VCaP (cell line): ENCODE data around the gene NUDT3.

Experiments
- H3K27ac ChIP-seq: fragments of 450-650 bp; 2 replicates; pipeline ENCODE4 v1.5.1; 2017
- CTCF ChIP-seq: fragments of 450-650 bp; conservative IDR thresholded peaks from 2 replicates; pipeline ENCODE4 v1.5.1; 2017; ENCODE audit warnings: mild to moderate bottlenecking, moderate library complexity

Gene NUDT3

GRCh38 chr6:34310817-34311216 lies 81.7 kb downstream of the NUDT3 start:
- TF ChIP-seq CTCF, result no peak
- H3K27ac ChIP-seq, result no peak overlapping the region

- no peak overlapping the region for H3K27ac ChIP-seq
- TF ChIP-seq CTCF, result no peak
These were observed 84.0 kb downstream of the NUDT3 start for GRCh38 chr6:34308483-34308882.

DNA sequence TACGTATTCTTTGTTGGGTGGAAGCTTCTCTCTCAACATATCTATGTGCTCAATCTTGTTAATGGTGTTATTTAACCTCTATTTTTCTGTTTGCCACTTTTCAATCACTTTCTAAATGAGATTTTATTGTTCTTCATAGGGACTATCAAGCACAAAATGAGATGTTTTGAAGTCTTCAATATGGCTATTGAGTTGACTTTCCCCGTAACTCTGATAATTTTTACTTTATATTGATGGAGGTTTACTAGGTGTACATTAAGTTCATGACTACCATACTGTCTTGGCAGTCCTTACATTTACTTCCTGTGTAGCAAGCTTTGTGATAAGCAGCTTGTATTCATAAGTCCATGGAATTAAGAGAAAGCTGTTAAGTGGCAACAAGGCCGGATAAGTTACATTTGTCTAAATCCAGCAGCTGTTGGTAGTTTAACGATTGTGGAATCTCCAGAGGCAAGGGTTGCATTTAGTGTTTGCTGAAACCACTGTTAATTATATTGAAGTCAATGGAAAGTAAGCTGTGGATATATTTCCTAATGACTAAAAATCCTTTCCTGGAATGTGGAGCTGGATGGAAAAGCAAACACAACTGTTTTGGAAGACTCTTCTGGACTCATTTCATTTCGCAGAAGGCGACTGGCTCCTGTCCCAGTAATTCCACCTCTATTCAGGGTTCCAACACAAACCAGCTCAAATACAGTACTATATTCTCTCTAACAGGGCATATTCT lies 86.3 kb downstream of the NUDT3 start:
- H3K27ac ChIP-seq, result peak overlapping the region; percentile 0; the same call in 1 of the 2 replicates
- TF ChIP-seq CTCF, result no peak

- peak overlapping the region; percentile 0; the same call in 1 of the 2 replicates for H3K27ac ChIP-seq
- TF ChIP-seq CTCF, result no peak
These were observed 87.0 kb downstream of the NUDT3 start for GRCh38 chr6:34305497-34305896.

DNA sequence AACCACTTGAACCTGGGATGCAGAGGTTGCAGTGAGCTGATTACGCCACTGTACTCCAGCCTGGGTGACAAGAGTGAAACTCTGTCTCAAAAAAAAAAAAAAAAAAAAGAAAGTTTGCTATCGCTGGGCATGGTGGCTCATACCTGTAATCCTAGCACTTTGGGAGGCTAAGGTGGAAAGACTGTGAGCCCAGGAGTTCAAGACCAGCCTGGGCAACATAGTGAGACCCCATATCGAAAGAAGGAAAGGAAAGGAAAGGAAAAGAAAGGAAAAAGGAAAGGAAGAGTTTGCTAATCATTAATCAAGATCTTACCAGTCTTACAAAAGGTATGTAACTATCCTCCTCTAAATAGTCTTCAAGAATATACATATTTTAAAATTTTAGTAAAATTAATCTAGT lies 88.3 kb downstream of the NUDT3 start:
- peak overlapping the region; percentile 81 for H3K27ac ChIP-seq
- no peak for TF ChIP-seq CTCF

- TF ChIP-seq CTCF, result no peak
These were observed 89.5 kb downstream of the NUDT3 start for GRCh38 chr6:34302929-34303328.

DNA sequence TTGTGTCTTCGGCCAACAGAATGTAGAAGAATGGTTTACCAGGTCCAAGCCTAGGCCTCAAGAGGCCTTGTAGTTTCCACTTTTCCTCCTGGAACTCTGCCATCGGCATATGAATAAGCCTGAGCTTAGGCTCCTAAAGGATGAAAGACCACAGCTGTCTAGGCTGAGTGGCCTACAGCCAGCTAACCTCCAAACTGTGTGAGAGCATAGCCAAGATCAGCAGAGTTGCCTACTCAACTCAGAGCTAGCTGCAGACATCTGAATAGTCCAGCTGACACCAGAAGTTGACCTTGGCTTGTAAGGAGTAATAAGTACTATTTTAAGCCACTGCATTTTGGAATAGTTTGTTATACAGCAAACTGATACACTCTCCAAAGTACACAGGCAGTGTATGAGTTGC lies 91.1 kb downstream of the NUDT3 start:
- H3K27ac ChIP-seq, result peak overlapping the region; percentile 81; the same call in 1 of the 2 replicates
- no peak for TF ChIP-seq CTCF

More at GRCh38 chr6:34302929-34303328, 89.5 kb downstream of the NUDT3 start:
- H3K27ac ChIP-seq, result peak overlapping the region; percentile 81
